ENCODE results near the gene SUPT3H. TPM values are rescaled to one million over a fixed set of nuclear protein-coding genes. Genes with fewer than 3 reads are reported as not detected.
A peak's percentile ranks its signal among the peaks of the same experiment; 100 is the strongest.

The SUPT3H gene
- total RNA-seq, 6 experiments from 2014 or later = 5.6 to 8.2 (median 6.5) TPM

- TF ChIP-seq CTCF (IDR thresholded peaks at IDR 0.05) = no peak
- no peak overlapping the region for H3K27ac Mint-ChIP-seq
- DNase-seq = no peak
- no peaks in the 10 kb centered on the region; the same call in 1 of the 2 replicates for H3K27me3 Mint-ChIP-seq (ENCODE audit: insufficient read depth)
- H3K4me1 Mint-ChIP-seq (ENCODE audit: low read depth) = peaks cover 26% of the 10 kb centered on the region
- H3K36me3 Mint-ChIP-seq (ENCODE audit: low read depth) = no peaks in the 10 kb centered on the region
- H3K9me3 Mint-ChIP-seq = no peaks in the 10 kb centered on the region
- no peak overlapping the region for H3K4me3 Mint-ChIP-seq
Observed at GRCh38 chr6:45052325-45052724, 325.4 kb downstream of the SUPT3H start.

- peaks cover 42% of the 10 kb centered on the region for H3K4me1 Mint-ChIP-seq (ENCODE audit: low read depth)
- no peaks in the 10 kb centered on the region; the same call in 1 of the 2 replicates for H3K27me3 Mint-ChIP-seq (ENCODE audit: insufficient read depth)
- TF ChIP-seq CTCF (IDR thresholded peaks at IDR 0.05) = no peak
- no peak for DNase-seq
- H3K27ac Mint-ChIP-seq = no peak overlapping the region
- H3K4me3 Mint-ChIP-seq = no peak overlapping the region
- H3K36me3 Mint-ChIP-seq (ENCODE audit: low read depth) = no peaks in the 10 kb centered on the region
- H3K9me3 Mint-ChIP-seq = no peaks in the 10 kb centered on the region
Observed at GRCh38 chr6:45049188-45049843, 328.4 kb downstream of the SUPT3H start.

- Mint-ChIP-seq H3K4me3 (no peak overlapping the region), H3K9me3 (no peaks in the 10 kb centered on the region), H3K27me3 (ENCODE audit: insufficient read depth) (no peaks in the 10 kb centered on the region; the same call in 1 of the 2 replicates), H3K27ac (no peak overlapping the region), H3K4me1 (ENCODE audit: low read depth) (peaks cover 44% of the 10 kb centered on the region), H3K36me3 (ENCODE audit: low read depth) (no peaks in the 10 kb centered on the region)
- TF ChIP-seq CTCF (IDR thresholded peaks at IDR 0.05) = no peak
- DNase-seq = no peak
Observed at GRCh38 chr6:45047573-45047972, 330.2 kb downstream of the SUPT3H start.

- no peaks in the 10 kb centered on the region for H3K9me3 Mint-ChIP-seq
- H3K36me3 Mint-ChIP-seq (ENCODE audit: low read depth) = no peaks in the 10 kb centered on the region
- H3K4me3 Mint-ChIP-seq = no peak overlapping the region
- H3K4me1 Mint-ChIP-seq (ENCODE audit: low read depth) = peaks cover 33% of the 10 kb centered on the region
- TF ChIP-seq CTCF (IDR thresholded peaks at IDR 0.05) = no peak
- no peak for DNase-seq
- H3K27me3 Mint-ChIP-seq (ENCODE audit: insufficient read depth) = no peaks in the 10 kb centered on the region; the same call in 1 of the 2 replicates
- H3K27ac Mint-ChIP-seq = peak overlapping the region; percentile 18; the same call in 1 of the 2 replicates
Observed at GRCh38 chr6:45045253-45045601, 332.5 kb downstream of the SUPT3H start.

GRCh38 chr6:45044510-45045252 lies 333.1 kb downstream of the SUPT3H start:
- Mint-ChIP-seq H3K27ac (0 out of 2 replicates have a peak overlapping the region, but pooled peaks have one; percentile 18), H3K4me1 (ENCODE audit: low read depth) (peaks cover 27% of the 10 kb centered on the region), H3K27me3 (ENCODE audit: insufficient read depth) (no peaks in the 10 kb centered on the region; the same call in 1 of the 2 replicates), H3K9me3 (no peaks in the 10 kb centered on the region), H3K36me3 (ENCODE audit: low read depth) (no peaks in the 10 kb centered on the region), H3K4me3 (no peak overlapping the region)
- TF ChIP-seq CTCF (IDR thresholded peaks at IDR 0.05) = no peak
- no peak for DNase-seq
